Measurements from ENCODE around the gene TIAM1. TPM values are rescaled to one million over a fixed set of nuclear protein-coding genes. Genes with fewer than 3 reads are reported as not detected.
A peak's percentile ranks its signal among the peaks of the same experiment; 100 is the strongest.

TIAM1 gene
- total RNA-seq, 3 donors from 2014 or later, result 6.2 to 11.6 (median 10.4) TPM

- no peak overlapping the region for H3K4me3 ChIP-seq
- no peaks in the 10 kb centered on the region for H3K36me3 ChIP-seq (ENCODE audit: low read depth)
- ATAC-seq, result no peak
- no peaks in the 10 kb centered on the region for H3K9me3 ChIP-seq
- TF ChIP-seq, protein P1, sequence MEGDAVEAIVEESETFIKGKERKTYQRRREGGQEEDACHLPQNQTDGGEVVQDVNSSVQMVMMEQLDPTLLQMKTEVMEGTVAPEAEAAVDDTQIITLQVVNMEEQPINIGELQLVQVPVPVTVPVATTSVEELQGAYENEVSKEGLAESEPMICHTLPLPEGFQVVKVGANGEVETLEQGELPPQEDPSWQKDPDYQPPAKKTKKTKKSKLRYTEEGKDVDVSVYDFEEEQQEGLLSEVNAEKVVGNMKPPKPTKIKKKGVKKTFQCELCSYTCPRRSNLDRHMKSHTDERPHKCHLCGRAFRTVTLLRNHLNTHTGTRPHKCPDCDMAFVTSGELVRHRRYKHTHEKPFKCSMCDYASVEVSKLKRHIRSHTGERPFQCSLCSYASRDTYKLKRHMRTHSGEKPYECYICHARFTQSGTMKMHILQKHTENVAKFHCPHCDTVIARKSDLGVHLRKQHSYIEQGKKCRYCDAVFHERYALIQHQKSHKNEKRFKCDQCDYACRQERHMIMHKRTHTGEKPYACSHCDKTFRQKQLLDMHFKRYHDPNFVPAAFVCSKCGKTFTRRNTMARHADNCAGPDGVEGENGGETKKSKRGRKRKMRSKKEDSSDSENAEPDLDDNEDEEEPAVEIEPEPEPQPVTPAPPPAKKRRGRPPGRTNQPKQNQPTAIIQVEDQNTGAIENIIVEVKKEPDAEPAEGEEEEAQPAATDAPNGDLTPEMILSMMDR (IDR thresholded peaks at IDR 0.05), result no peak
- intact Hi-C loops (cut with DNase I, micrococcal nuclease), result no loop called here
- DNase-seq, result no peak
- no peaks in the 10 kb centered on the region for H3K4me1 ChIP-seq (ENCODE audit: low read depth)
These were observed 10.1 kb upstream of the TIAM1 start for GRCh38 chr21:31354122-31354521.

GRCh38 chr21:31352836-31353235, 8.8 kb upstream of the TIAM1 start:
- Histone ChIP-seq H3K4me3 (no peak overlapping the region), H3K36me3 (ENCODE audit: low read depth) (no peaks in the 10 kb centered on the region), H3K9me3 (no peaks in the 10 kb centered on the region), H3K4me1 (ENCODE audit: low read depth) (no peaks in the 10 kb centered on the region)
- ATAC-seq (peak; percentile 32), DNase-seq (no peak)
- TF ChIP-seq, protein P1 (IDR thresholded peaks at IDR 0.05), result no peak
- intact Hi-C loops (cut with DNase I, micrococcal nuclease), result no loop called here

- intact Hi-C loops (cut with DNase I, micrococcal nuclease), result no loop called here
- no peaks in the 10 kb centered on the region for H3K4me1 ChIP-seq (ENCODE audit: low read depth)
- H3K4me3 ChIP-seq, result no peak overlapping the region
- ATAC-seq, result no peak
- no peaks in the 10 kb centered on the region for H3K36me3 ChIP-seq (ENCODE audit: low read depth)
- TF ChIP-seq, protein P1 (IDR thresholded peaks at IDR 0.05), result no peak
- no peaks in the 10 kb centered on the region for H3K9me3 ChIP-seq
- no peak for DNase-seq
These were observed 7.9 kb upstream of the TIAM1 start for GRCh38 chr21:31351960-31352359.

DNA sequence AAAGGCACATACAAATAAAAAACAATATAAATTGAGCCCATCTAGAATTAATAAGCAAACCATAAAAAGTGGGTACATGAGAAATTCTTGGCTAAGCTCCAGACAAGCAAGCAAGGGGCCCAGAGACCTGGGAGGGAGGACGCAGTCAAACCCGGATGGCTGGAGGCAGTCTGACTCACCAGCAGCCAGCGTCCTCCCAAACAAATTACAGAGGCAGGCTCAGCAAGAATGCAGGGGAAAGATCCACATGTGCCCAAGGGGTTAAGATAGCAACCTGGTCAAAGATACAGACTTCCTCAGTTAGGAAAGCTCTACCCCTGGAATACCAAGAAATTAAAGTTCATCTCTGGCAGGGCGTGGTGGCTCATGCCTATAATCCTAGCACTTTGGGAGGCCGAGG, 7.4 kb upstream of the TIAM1 start:
- DNase-seq (no peak), ATAC-seq (no peak)
- Histone ChIP-seq H3K4me3 (no peak overlapping the region), H3K9me3 (no peaks in the 10 kb centered on the region), H3K36me3 (ENCODE audit: low read depth) (no peaks in the 10 kb centered on the region), H3K4me1 (ENCODE audit: low read depth) (no peaks in the 10 kb centered on the region)
- TF ChIP-seq, protein P1 (IDR thresholded peaks at IDR 0.05), result no peak
- intact Hi-C loops (cut with DNase I, micrococcal nuclease), result no loop called here

DNA sequence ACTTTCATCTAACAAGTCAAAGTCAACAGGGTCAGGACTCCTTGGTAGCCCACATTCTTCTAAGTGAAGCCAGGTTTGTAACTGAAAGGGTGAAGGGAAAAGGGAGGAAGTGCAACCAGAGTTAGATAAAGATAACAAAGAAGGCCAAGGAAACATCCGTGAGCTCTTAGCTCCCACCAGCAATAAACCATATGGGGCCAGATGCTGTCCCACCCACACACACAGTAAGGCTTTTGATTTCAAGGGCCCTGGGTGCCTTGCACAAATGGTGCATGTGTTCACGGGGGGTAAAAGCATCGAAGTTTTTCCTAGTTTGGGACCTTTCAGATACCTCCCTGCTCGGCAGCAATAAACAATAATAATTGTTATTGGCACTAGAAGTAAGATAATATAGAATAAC, 5.1 kb upstream of the TIAM1 start:
- no peaks in the 10 kb centered on the region for H3K4me1 ChIP-seq (ENCODE audit: low read depth)
- H3K4me3 ChIP-seq, result no peak overlapping the region
- ATAC-seq, result no peak
- H3K9me3 ChIP-seq, result no peaks in the 10 kb centered on the region
- TF ChIP-seq, protein P1 (IDR thresholded peaks at IDR 0.05), result no peak
- no peak for DNase-seq
- H3K36me3 ChIP-seq (ENCODE audit: low read depth), result no peaks in the 10 kb centered on the region
- intact Hi-C loops (cut with DNase I, micrococcal nuclease), result no loop called here

DNA sequence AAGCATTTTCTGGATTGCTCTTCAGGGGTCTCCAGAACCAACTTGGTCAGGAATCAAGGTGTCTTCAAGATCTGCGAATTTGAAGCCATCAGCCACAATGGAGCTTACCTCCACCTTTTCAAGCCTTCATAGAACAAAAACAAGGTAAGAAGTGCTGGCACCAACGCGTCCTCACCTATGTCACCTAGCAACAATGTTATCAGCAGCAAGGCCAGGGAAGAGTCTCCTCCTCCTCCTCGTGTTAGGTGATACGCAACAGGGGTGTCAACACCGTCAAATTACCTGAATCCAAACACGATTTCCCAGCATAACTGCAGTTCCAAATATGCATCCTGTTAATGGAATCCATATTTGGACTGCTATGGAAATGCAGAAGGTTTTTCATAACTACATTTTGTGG, 4.1 kb upstream of the TIAM1 start:
- Histone ChIP-seq H3K4me1 (ENCODE audit: low read depth) (peaks cover 2% of the 10 kb centered on the region), H3K4me3 (no peak overlapping the region), H3K9me3 (no peaks in the 10 kb centered on the region), H3K36me3 (ENCODE audit: low read depth) (no peaks in the 10 kb centered on the region)
- no peak for ATAC-seq
- TF ChIP-seq, protein P1 (IDR thresholded peaks at IDR 0.05), result no peak
- DNase-seq, result no peak
- intact Hi-C loops (cut with DNase I, micrococcal nuclease), result no loop called here

Measured in mucosa of descending colon (tissue), 3 donors.